ENCODE results near the gene CPD. TPM values are rescaled to one million over a fixed set of nuclear protein-coding genes. Genes with fewer than 3 reads are reported as not detected.

The CPD gene
- total and polyA plus RNA-seq, 2 of the 13 experiments (the other 11 are each of a cell fraction or from before 2014, with no cell fraction given): 46.1 to 72.3 TPM

GRCh38 chr17:30378825-30379302 lies at the start of gene CPD (continued):
- TF ChIP-seq SAFB2 (CRISPR knock-in tag; IDR thresholded peaks at IDR 0.05; ENCODE audit: borderline replicate concordance, low read depth): no peak
- no peak; the same call in 1 of the 2 replicates for TF ChIP-seq MEIS2 (CRISPR knock-in tag; IDR thresholded peaks at IDR 0.05)
- TF ChIP-seq CHD4 (IDR thresholded peaks at IDR 0.05; ENCODE audit: borderline replicate concordance, low read length): no peak
- no peak; the same call in 1 of the 2 replicates for TF ChIP-seq GZF1 (CRISPR knock-in tag; IDR thresholded peaks at IDR 0.05)
- TF ChIP-seq, protein P1, sequence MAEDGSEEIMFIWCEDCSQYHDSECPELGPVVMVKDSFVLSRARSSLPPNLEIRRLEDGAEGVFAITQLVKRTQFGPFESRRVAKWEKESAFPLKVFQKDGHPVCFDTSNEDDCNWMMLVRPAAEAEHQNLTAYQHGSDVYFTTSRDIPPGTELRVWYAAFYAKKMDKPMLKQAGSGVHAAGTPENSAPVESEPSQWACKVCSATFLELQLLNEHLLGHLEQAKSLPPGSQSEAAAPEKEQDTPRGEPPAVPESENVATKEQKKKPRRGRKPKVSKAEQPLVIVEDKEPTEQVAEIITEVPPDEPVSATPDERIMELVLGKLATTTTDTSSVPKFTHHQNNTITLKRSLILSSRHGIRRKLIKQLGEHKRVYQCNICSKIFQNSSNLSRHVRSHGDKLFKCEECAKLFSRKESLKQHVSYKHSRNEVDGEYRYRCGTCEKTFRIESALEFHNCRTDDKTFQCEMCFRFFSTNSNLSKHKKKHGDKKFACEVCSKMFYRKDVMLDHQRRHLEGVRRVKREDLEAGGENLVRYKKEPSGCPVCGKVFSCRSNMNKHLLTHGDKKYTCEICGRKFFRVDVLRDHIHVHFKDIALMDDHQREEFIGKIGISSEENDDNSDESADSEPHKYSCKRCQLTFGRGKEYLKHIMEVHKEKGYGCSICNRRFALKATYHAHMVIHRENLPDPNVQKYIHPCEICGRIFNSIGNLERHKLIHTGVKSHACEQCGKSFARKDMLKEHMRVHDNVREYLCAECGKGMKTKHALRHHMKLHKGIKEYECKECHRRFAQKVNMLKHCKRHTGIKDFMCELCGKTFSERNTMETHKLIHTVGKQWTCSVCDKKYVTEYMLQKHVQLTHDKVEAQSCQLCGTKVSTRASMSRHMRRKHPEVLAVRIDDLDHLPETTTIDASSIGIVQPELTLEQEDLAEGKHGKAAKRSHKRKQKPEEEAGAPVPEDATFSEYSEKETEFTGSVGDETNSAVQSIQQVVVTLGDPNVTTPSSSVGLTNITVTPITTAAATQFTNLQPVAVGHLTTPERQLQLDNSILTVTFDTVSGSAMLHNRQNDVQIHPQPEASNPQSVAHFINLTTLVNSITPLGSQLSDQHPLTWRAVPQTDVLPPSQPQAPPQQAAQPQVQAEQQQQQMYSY (CRISPR knock-in tag; IDR thresholded peaks at IDR 0.05): peak; percentile 88
- TF ChIP-seq, protein P2, sequence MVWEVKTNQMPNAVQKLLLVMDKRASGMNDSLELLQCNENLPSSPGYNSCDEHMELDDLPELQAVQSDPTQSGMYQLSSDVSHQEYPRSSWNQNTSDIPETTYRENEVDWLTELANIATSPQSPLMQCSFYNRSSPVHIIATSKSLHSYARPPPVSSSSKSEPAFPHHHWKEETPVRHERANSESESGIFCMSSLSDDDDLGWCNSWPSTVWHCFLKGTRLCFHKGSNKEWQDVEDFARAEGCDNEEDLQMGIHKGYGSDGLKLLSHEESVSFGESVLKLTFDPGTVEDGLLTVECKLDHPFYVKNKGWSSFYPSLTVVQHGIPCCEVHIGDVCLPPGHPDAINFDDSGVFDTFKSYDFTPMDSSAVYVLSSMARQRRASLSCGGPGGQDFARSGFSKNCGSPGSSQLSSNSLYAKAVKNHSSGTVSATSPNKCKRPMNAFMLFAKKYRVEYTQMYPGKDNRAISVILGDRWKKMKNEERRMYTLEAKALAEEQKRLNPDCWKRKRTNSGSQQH (CRISPR knock-in tag; IDR thresholded peaks at IDR 0.05; ENCODE audit: low read depth): no peak
- TF ChIP-seq ZNF713 (CRISPR knock-in tag; IDR thresholded peaks at IDR 0.05): no peak
- TF ChIP-seq, protein P3, sequence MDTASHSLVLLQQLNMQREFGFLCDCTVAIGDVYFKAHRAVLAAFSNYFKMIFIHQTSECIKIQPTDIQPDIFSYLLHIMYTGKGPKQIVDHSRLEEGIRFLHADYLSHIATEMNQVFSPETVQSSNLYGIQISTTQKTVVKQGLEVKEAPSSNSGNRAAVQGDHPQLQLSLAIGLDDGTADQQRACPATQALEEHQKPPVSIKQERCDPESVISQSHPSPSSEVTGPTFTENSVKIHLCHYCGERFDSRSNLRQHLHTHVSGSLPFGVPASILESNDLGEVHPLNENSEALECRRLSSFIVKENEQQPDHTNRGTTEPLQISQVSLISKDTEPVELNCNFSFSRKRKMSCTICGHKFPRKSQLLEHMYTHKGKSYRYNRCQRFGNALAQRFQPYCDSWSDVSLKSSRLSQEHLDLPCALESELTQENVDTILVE (CRISPR knock-in tag; IDR thresholded peaks at IDR 0.05): no peak
- no peak for TF ChIP-seq ZNF232 (CRISPR knock-in tag; IDR thresholded peaks at IDR 0.05; ENCODE audit: borderline replicate concordance)
- TF ChIP-seq ZNF329 (CRISPR knock-in tag; IDR thresholded peaks at IDR 0.05; ENCODE audit: low read depth): no peak
- no peak for TF ChIP-seq ZNF704 (CRISPR knock-in tag; IDR thresholded peaks at IDR 0.05; ENCODE audit: borderline replicate concordance)
- TF ChIP-seq SP5 (CRISPR knock-in tag; IDR thresholded peaks at IDR 0.05; ENCODE audit: borderline replicate concordance, low read depth): no peak
- peak; percentile 10 for TF ChIP-seq HNRNPK (IDR thresholded peaks at IDR 0.05; ENCODE audit: low read depth, low read length, poor library complexity, severe bottlenecking)
- peak; percentile 82 for TF ChIP-seq SP2 (CRISPR knock-in tag; IDR thresholded peaks at IDR 0.05)
- TF ChIP-seq, protein P4, sequence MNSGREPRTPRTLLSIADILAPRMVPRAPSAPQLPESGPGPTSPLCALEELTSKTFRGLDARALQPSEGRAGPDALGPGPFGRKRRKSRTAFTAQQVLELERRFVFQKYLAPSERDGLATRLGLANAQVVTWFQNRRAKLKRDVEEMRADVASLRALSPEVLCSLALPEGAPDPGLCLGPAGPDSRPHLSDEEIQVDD (CRISPR knock-in tag; IDR thresholded peaks at IDR 0.05; ENCODE audit: borderline replicate concordance): no peak
- TF ChIP-seq NR2F1 (CRISPR knock-in tag; IDR thresholded peaks at IDR 0.05): no peak
- TF ChIP-seq ZNF354B (CRISPR knock-in tag; IDR thresholded peaks at IDR 0.05): no peak
- no peak for TF ChIP-seq ZBTB2 (CRISPR knock-in tag; IDR thresholded peaks at IDR 0.05; ENCODE audit: low read depth)
- 0 out of 2 replicates have a peak, but pooled peaks have one; percentile 35 for TF ChIP-seq ZNF256 (CRISPR knock-in tag; conservative IDR thresholded peaks at IDR 0.05)
- no peak for TF ChIP-seq ZNF136 (CRISPR knock-in tag; IDR thresholded peaks at IDR 0.05; ENCODE audit: low read depth)
- no peak for TF ChIP-seq NAIF1 (CRISPR knock-in tag; IDR thresholded peaks at IDR 0.05; ENCODE audit: borderline replicate concordance)
